IMR-90 (cell line): ENCODE results near the gene RFX2. TPM values are rescaled to one million over a fixed set of nuclear protein-coding genes. Genes with fewer than 3 reads are reported as not detected.

Experiments used
- ATAC-seq: fragments of 200-7000 bp; cut with Tn5 transposase; 2 replicates; pipeline ENCODE4 v1.9.1; 2020; ENCODE audit warnings: low read depth, mild to moderate bottlenecking, moderate library complexity
- BruUV-seq: library from RNA; stranded (reverse); fragments of 400-500 nt; replicated peaks from 2 replicates; lab custom pipeline; 2021; lab: Mats Ljungman, UMichigan
- CTCF ChIA-PET: fragments of 300-600 bp; formaldehyde crosslinking; extraction: SDS; loops from one replicate; lab custom pipeline; 2021; ENCODE audit warnings: antibody characterized with exemption; lab: Yijun Ruan, JAX
- POLR2A ChIA-PET: fragments of 300-600 bp; sonication (Branson Sonifier 250); formaldehyde crosslinking; loops from one replicate; lab custom pipeline; 2022; ENCODE audit warnings: antibody characterized with exemption; ENCODE audit not compliant: unreplicated experiment; lab: Charles Lee
- DNase-seq: peaks from one replicate; pipeline ENCODE4 v3.0.0; 2013
- H2AFZ ChIP-seq: replicated peaks from 2 replicates; pipeline ENCODE3; 2013; ENCODE audit warnings: low read length, mild to moderate bottlenecking; ENCODE audit not compliant: poor library complexity
- H2AK5ac ChIP-seq: 2 replicates; pipeline ENCODE4 v1.6.1; 2013; ENCODE audit warnings: low read depth, low read length, inconsistent platforms
- H2AK9ac ChIP-seq: replicated peaks from 2 replicates; pipeline ENCODE3; 2013; ENCODE audit warnings: mild to moderate bottlenecking, low read depth, low read length, moderate library complexity; ENCODE audit not compliant: poor library complexity
- H2BK120ac ChIP-seq: 2 replicates; pipeline ENCODE4 v1.6.1; 2013; ENCODE audit warnings: low read depth, low read length, inconsistent platforms
- H2BK15ac ChIP-seq: 3 replicates; pipeline ENCODE4 v1.6.1; 2013; ENCODE audit warnings: low read depth, low read length, inconsistent platforms
- H2BK20ac ChIP-seq: 2 replicates; pipeline ENCODE4 v1.6.1; 2013; ENCODE audit warnings: low read depth, mild to moderate bottlenecking, inconsistent platforms, low read length, moderate library complexity
- H2BK5ac ChIP-seq: 2 replicates; pipeline ENCODE4 v1.6.1; 2013; ENCODE audit warnings: mild to moderate bottlenecking, low read depth, low read length, inconsistent platforms; ENCODE audit not compliant: poor library complexity, severe bottlenecking
- H3K14ac ChIP-seq: replicated peaks from 2 replicates; pipeline ENCODE4 v1.6.1; 2013; ENCODE audit warnings: low read depth, low read length, inconsistent platforms
- H3K18ac ChIP-seq: 2 replicates; pipeline ENCODE4 v1.6.1; 2013; ENCODE audit warnings: low read depth, low read length, control low read depth
- H3K23ac ChIP-seq: 2 replicates; pipeline ENCODE4 v1.6.1; 2013; ENCODE audit warnings: low read depth, low read length, inconsistent platforms
- H3K27ac ChIP-seq: 2 replicates; pipeline ENCODE4 v1.5.1; 2013; ENCODE audit warnings: mild to moderate bottlenecking, control low read depth, low read length; ENCODE audit not compliant: insufficient read depth
- H3K27me3 ChIP-seq: 2 replicates; pipeline ENCODE4 v1.6.1; 2013; ENCODE audit warnings: low read length; ENCODE audit not compliant: control insufficient read depth, insufficient read depth
- H3K36me3 ChIP-seq: 2 replicates; pipeline ENCODE4 v1.6.1; 2013; ENCODE audit warnings: low read length, mixed read lengths; ENCODE audit not compliant: control insufficient read depth, insufficient read depth
- H3K4ac ChIP-seq: 2 replicates; pipeline ENCODE4 v1.6.1; 2013; ENCODE audit warnings: low read depth, low read length, inconsistent platforms
- H3K4me1 ChIP-seq: 2 replicates; pipeline ENCODE4 v1.6.1; 2013; ENCODE audit warnings: low read length, mixed read lengths; ENCODE audit not compliant: control insufficient read depth, insufficient read depth
- H3K4me2 ChIP-seq: 2 replicates; pipeline ENCODE4 v1.6.1; 2013; ENCODE audit warnings: low read depth, mild to moderate bottlenecking, control low read depth, low read length, moderate library complexity
- H3K4me3 ChIP-seq: 2 replicates; pipeline ENCODE4 v1.5.1; 2013; ENCODE audit warnings: low read depth, mild to moderate bottlenecking, control low read depth, low read length, moderate library complexity; ENCODE audit not compliant: insufficient read depth
- H3K56ac ChIP-seq: 2 replicates; pipeline ENCODE4 v1.6.1; 2013; ENCODE audit warnings: low read length, inconsistent platforms; ENCODE audit not compliant: insufficient read depth; ENCODE audit errors: extremely low read depth
- H3K79me1 ChIP-seq, 2 experiments: 2 replicates each; pipeline ENCODE4 v1.6.1; 2013; ENCODE audit warnings: low read length in 2 of 2, inconsistent platforms in 1 of 2, low read depth in 1 of 2
- H3K9ac ChIP-seq: 2 replicates; pipeline ENCODE4 v1.6.1; 2013; ENCODE audit warnings: low read depth, low read length, control low read depth
- H3K9me1 ChIP-seq: 2 replicates; pipeline ENCODE4 v1.6.1; 2013; ENCODE audit warnings: low read length, inconsistent platforms; ENCODE audit not compliant: insufficient read depth
- H3K9me3 ChIP-seq: 2 replicates; pipeline ENCODE4 v1.6.1; 2013; ENCODE audit warnings: low read length; ENCODE audit not compliant: control insufficient read depth, insufficient read depth
- H4K20me1 ChIP-seq: 2 replicates; pipeline ENCODE4 v1.6.1; 2013; ENCODE audit warnings: low read length, inconsistent platforms; ENCODE audit not compliant: insufficient read depth
- H4K5ac ChIP-seq: 2 replicates; pipeline ENCODE4 v1.6.1; 2013; ENCODE audit warnings: mild to moderate bottlenecking, low read depth, low read length, control low read depth
- H4K8ac ChIP-seq, 2 experiments: 2 replicates each; pipeline ENCODE4 v1.6.1; 2013; ENCODE audit warnings: low read depth in 2 of 2, low read length in 2 of 2, control low read depth in 1 of 2, inconsistent platforms in 1 of 2
- H4K91ac ChIP-seq: 2 replicates; pipeline ENCODE4 v1.6.1; 2013; ENCODE audit warnings: low read depth, low read length, inconsistent platforms; ENCODE audit not compliant: insufficient read depth
- BHLHE40 ChIP-seq: fragments of 150-350 bp; IDR thresholded peaks from 2 replicates; pipeline ENCODE4 v1.6.1; 2016; ENCODE audit warnings: mild to moderate bottlenecking, low read depth, low read length
- CEBPB ChIP-seq: IDR thresholded peaks from 2 replicates; pipeline ENCODE4 v1.6.1; 2012; ENCODE audit warnings: low read depth, low read length, improper control_type of control experiment
- CHD1 ChIP-seq: IDR thresholded peaks from 2 replicates; pipeline ENCODE4 v1.6.1; 2012; ENCODE audit warnings: low read depth, low read length, improper control_type of control experiment
- NFE2L2 ChIP-seq: fragments of 150-350 bp; IDR thresholded peaks from 2 replicates; pipeline ENCODE4 v1.6.1; 2016; ENCODE audit warnings: low read depth, mild to moderate bottlenecking, low read length
- WGBS, 2 experiments: methylation state at CpG; one replicate each; pipeline versions ENCODE4 v1.1.5 to v1.1.7; 2013; ENCODE audit warnings: missing lambda C conversion rate in 2 of 2; ENCODE audit not compliant: insufficient read length in 1 of 2; ENCODE audit errors: extremely low coverage in 2 of 2; 5-methylcytosine and 5-hydroxymethylcytosine counted together
- dilution Hi-C: fragments of 300-500 bp; cut with HindIII; formaldehyde crosslinking; loops from one replicate; pipeline ENCODE4 v1.14.3; 2018; ENCODE audit warnings: low sequenced_read_pairs; ENCODE audit not compliant: unreplicated experiment
- in situ Hi-C: fragments of 300-500 bp; cut with MboI; formaldehyde crosslinking; loops from 3 replicates; pipeline ENCODE4 v1.14.3; 2019; ENCODE audit warnings: low sequenced_read_pairs, inconsistent platforms, mixed read lengths
- intact Hi-C: fragments of 100-400 bp; cut with micrococcal nuclease; formaldehyde crosslinking; loops from 2 replicates; pipeline ENCODE4 v1.10.0; 2022
- polyA plus RNA-seq, 3 experiments: library from polyadenylated mRNA; depleted of rRNA; stranded (reverse); fragments of >200 nt; gene quantifications; 2 replicates each; pipeline ENCODE4 v1.2.3, GENCODE V29; 2012; ENCODE audit warnings: low replicate concordance in 1 of 3
- total RNA-seq: library from RNA; depleted of rRNA; stranded (reverse); fragments of >200 nt; gene quantifications from 2 replicates; pipeline ENCODE4 v1.2.3, GENCODE V29; 2012

Gene RFX2
- total and polyA plus RNA-seq, 2 of the 4 experiments (the other 2 are of a cell fraction) = 2.2 to 4.9 TPM

- H2BK5ac ChIP-seq = no peak overlapping the region
- no peak overlapping the region for H4K8ac ChIP-seq
- H4K20me1 ChIP-seq = no peaks in the 10 kb centered on the region; the same call in 1 of the 2 replicates
- intact Hi-C loops = no loop called here
- no peaks in the 10 kb centered on the region for H3K27me3 ChIP-seq
- H3K36me3 ChIP-seq = no peaks in the 10 kb centered on the region
- H3K9me3 ChIP-seq = no peaks in the 10 kb centered on the region
- no peak overlapping the region for H3K9ac ChIP-seq
- H3K14ac ChIP-seq = no peak overlapping the region
- no peak overlapping the region for H2AK9ac ChIP-seq
- no peak for DNase-seq
- H3K4me3 ChIP-seq = no peak overlapping the region
- H4K5ac ChIP-seq = no peak overlapping the region
- no peak overlapping the region for H2BK120ac ChIP-seq
- dilution Hi-C loops = no loop called here
- H3K79me1 ChIP-seq = no peaks in the 10 kb centered on the region
- H2AFZ ChIP-seq = no peak overlapping the region
- H3K27ac ChIP-seq = no peak overlapping the region
- H3K4ac ChIP-seq = no peak overlapping the region
- 92% methylated on average over 11 of the region's 16 CpGs; no CpG with 5 or more reads in 1 of the 2 experiments for WGBS, 2 experiments
- H3K4me2 ChIP-seq = no peak overlapping the region
- no peak overlapping the region for H3K56ac ChIP-seq
- in situ Hi-C loops = no loop called here
- no peak overlapping the region for H4K91ac ChIP-seq
- ChIA-PET POLR2A (no interaction called here), CTCF (no interaction called here)
- ATAC-seq = no peak
- no peaks in the 10 kb centered on the region for H3K4me1 ChIP-seq
- BruUV-seq = no TSS peak
- no peak overlapping the region for H3K23ac ChIP-seq
- H2AK5ac ChIP-seq = no peak overlapping the region
- no peak overlapping the region for H3K18ac ChIP-seq
- H3K9me1 ChIP-seq = no peaks in the 10 kb centered on the region
- H2BK20ac ChIP-seq = no peak overlapping the region
- H2BK15ac ChIP-seq = no peak overlapping the region
- TF ChIP-seq BHLHE40 (no peak), CEBPB (0 out of 2 replicates have a peak, but pooled peaks have one; percentile 2), NFE2L2 (no peak), CHD1 (no peak)
Observed at GRCh38 chr19:6010107-6010506, 100.2 kb downstream of the RFX2 start.
